HepG2 (cell line): ENCODE data around the gene PRUNE1. TPM values are rescaled to one million over a fixed set of nuclear protein-coding genes. Genes with fewer than 3 reads are reported as not detected.

ENCODE experiments used
- EHMT2 ChIP-seq: fragments of 200-600 bp; sonication (generic); IDR thresholded peaks from 2 replicates; pipeline ENCODE4 v1.7.0; 2017; ENCODE audit warnings: antibody characterized with exemption, low read depth, low read length, borderline replicate concordance
- ESRRA ChIP-seq: sonication (generic); formaldehyde crosslinking; IDR thresholded peaks from 2 replicates; pipeline ENCODE4 v1.5.1; 2020; ENCODE audit warnings: mild to moderate bottlenecking, low read depth, missing genetic modification reagents
- HOXA7 ChIP-seq: sonication (generic); formaldehyde crosslinking; IDR thresholded peaks from 2 replicates; pipeline ENCODE4 v1.8.1; 2022; ENCODE audit warnings: mild to moderate bottlenecking, missing genetic modification reagents, moderate library complexity
- NONO ChIP-seq, 2 experiments: fragments of 450-650 bp in 1 of 2; sonication (generic) in 1 of 2; formaldehyde crosslinking in 1 of 2; IDR thresholded peaks in 1 of 2; conservative IDR thresholded peaks in 1 of 2; 2 replicates each; pipeline versions ENCODE4 v1.6.1 to v1.8.0; 2017 to 2022; ENCODE audit warnings: mild to moderate bottlenecking in 1 of 2, missing genetic modification reagents in 1 of 2, moderate library complexity in 1 of 2
- SAFB2 ChIP-seq: sonication (generic); formaldehyde crosslinking; IDR thresholded peaks from 2 replicates; pipeline ENCODE4 v1.5.1; 2020; ENCODE audit warnings: missing genetic modification reagents, low read depth, mild to moderate bottlenecking, borderline replicate concordance
- SETDB1 ChIP-seq: sonication (generic); formaldehyde crosslinking; IDR thresholded peaks from 2 replicates; pipeline ENCODE4 v1.5.1; 2020; ENCODE audit warnings: missing genetic modification reagents, mild to moderate bottlenecking, borderline replicate concordance
- SP140L ChIP-seq: sonication (generic); formaldehyde crosslinking; IDR thresholded peaks from 2 replicates; pipeline ENCODE4 v1.4.0; 2020; ENCODE audit warnings: missing genetic modification reagents, borderline replicate concordance
- STAG1 ChIP-seq: sonication (generic); formaldehyde crosslinking; IDR thresholded peaks from 2 replicates; pipeline ENCODE4 v1.4.0; 2020; ENCODE audit warnings: missing genetic modification reagents
- TBX3 ChIP-seq: fragments of 450-650 bp; IDR thresholded peaks from 2 replicates; pipeline ENCODE4 v1.6.1; 2017; ENCODE audit warnings: antibody characterized with exemption, mild to moderate bottlenecking, inconsistent platforms, borderline replicate concordance
- ZFP41 ChIP-seq: sonication (generic); formaldehyde crosslinking; IDR thresholded peaks from 2 replicates; pipeline ENCODE4 v1.4.0; 2020; ENCODE audit warnings: mild to moderate bottlenecking, missing genetic modification reagents, borderline replicate concordance
- ZNF329 ChIP-seq: sonication (generic); formaldehyde crosslinking; IDR thresholded peaks from 2 replicates; pipeline ENCODE4 v1.9.0; 2021; ENCODE audit warnings: low read depth, mild to moderate bottlenecking, missing genetic modification reagents
- ZNF337 ChIP-seq: sonication (generic); formaldehyde crosslinking; IDR thresholded peaks from 2 replicates; pipeline ENCODE4 v1.5.1; 2020; ENCODE audit warnings: missing genetic modification reagents, low read depth, mild to moderate bottlenecking, borderline replicate concordance
- ZNF572 ChIP-seq: sonication (generic); formaldehyde crosslinking; IDR thresholded peaks from 2 replicates; pipeline ENCODE4 v1.5.1; 2020; ENCODE audit warnings: mild to moderate bottlenecking, missing genetic modification reagents
- polyA plus RNA-seq, 8 experiments: library from polyadenylated mRNA; depleted of rRNA in 3 of 8; stranded (reverse) in 7 of 8; unstranded in 1 of 8; fragments of >200 nt; fragmentation: Illumina TruSeq in 4 of 8; extraction: Trizol in 4 of 8; gene quantifications; 2 replicates each; pipeline versions ENCODE4 v1.2.1 to v1.2.3, GENCODE V29; 2011 to 2016; ENCODE audit warnings: low read depth in 4 of 8, missing spikeins in 1 of 8, mixed read lengths in 1 of 8; ENCODE audit not compliant: insufficient read depth in 1 of 8
- total RNA-seq, 5 experiments: library from RNA; depleted of rRNA; stranded (reverse); fragments of >200 nt; fragmentation: Illumina TruSeq; extraction: Trizol; gene quantifications; 2 replicates each; pipeline ENCODE4 v1.2.3, GENCODE V29; 2016; ENCODE audit warnings: low read depth in 1 of 5
- TF ChIP-seq, protein P1 (sequence below): sonication (generic); formaldehyde crosslinking; IDR thresholded peaks from 2 replicates; pipeline ENCODE4 v1.8.0; 2022; ENCODE audit warnings: mild to moderate bottlenecking, missing genetic modification reagents, moderate library complexity
- TF ChIP-seq, protein P2 (sequence below): sonication (generic); formaldehyde crosslinking; IDR thresholded peaks from 2 replicates; pipeline ENCODE4 v1.5.0; 2020; ENCODE audit warnings: mild to moderate bottlenecking, missing genetic modification reagents, moderate library complexity
- TF ChIP-seq, protein P3 (sequence below): sonication (generic); formaldehyde crosslinking; IDR thresholded peaks from 2 replicates; pipeline ENCODE4 v1.4.0; 2020; ENCODE audit warnings: mild to moderate bottlenecking, missing genetic modification reagents, borderline replicate concordance
- TF ChIP-seq, protein P4 (sequence below): IDR thresholded peaks from 2 replicates; pipeline ENCODE4 v1.6.1; 2016; ENCODE audit warnings: missing biosample characterization, missing genetic modification reagents, low read depth
- TF ChIP-seq, protein P5 (sequence below): sonication (generic); formaldehyde crosslinking; conservative IDR thresholded peaks from 2 replicates; pipeline ENCODE4 v1.8.1; 2023; ENCODE audit warnings: missing genetic modification reagents

The PRUNE1 gene
- total and polyA plus RNA-seq, 2 of the 13 experiments (the other 11 are each of a cell fraction or from before 2014, with no cell fraction given): 19.0 to 31.9 TPM

DNA sequence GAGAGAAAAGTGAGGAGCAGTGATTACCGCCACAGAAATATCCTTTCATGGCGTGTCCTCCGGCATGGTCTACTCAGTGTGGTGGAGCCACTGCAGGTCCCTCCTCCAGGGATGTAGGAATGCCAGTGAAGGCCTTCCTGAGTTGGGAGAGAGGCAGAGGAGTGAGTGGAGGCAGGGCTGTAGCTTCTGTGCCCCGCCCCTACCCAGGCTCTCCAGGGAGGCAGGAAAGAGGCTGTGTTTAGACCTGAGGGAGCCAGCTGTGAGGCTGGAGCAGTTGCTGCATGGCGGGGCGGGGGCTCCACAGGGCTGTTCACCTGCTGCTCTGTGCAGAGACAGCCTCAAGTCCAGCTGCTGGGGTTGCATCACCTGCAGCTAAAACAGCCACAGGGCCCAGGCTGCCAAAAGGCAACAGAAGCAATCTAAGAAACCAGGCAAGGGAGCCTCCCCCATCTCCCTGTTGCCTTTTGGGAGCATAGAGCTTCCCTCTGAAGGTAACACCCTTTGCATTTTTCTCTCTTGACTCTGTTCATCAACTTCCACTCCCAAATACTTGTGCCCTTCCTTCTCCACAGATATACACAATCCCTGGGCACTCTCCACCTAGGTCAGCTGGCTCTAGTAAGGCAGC, 27.0 kb upstream of the PRUNE1 start (continued):
- TF ChIP-seq SETDB1: no peak
- no peak for TF ChIP-seq ZNF572
- TF ChIP-seq SP140L (CRISPR knock-in tag): no peak
- TF ChIP-seq ZFP41 (CRISPR knock-in tag): no peak
- no peak for TF ChIP-seq NONO (IDR thresholded peaks at IDR 0.05)
- peak; percentile 38; the same call in 1 of the 2 replicates for TF ChIP-seq NONO (CRISPR knock-in tag; conservative IDR thresholded peaks at IDR 0.05)
- no peak for TF ChIP-seq EHMT2
- no peak for TF ChIP-seq SAFB2
- TF ChIP-seq, protein P1, sequence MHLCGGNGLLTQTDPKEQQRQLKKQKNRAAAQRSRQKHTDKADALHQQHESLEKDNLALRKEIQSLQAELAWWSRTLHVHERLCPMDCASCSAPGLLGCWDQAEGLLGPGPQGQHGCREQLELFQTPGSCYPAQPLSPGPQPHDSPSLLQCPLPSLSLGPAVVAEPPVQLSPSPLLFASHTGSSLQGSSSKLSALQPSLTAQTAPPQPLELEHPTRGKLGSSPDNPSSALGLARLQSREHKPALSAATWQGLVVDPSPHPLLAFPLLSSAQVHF (CRISPR knock-in tag): no peak
- TF ChIP-seq ZNF337 (CRISPR knock-in tag): no peak
- TF ChIP-seq, protein P2, sequence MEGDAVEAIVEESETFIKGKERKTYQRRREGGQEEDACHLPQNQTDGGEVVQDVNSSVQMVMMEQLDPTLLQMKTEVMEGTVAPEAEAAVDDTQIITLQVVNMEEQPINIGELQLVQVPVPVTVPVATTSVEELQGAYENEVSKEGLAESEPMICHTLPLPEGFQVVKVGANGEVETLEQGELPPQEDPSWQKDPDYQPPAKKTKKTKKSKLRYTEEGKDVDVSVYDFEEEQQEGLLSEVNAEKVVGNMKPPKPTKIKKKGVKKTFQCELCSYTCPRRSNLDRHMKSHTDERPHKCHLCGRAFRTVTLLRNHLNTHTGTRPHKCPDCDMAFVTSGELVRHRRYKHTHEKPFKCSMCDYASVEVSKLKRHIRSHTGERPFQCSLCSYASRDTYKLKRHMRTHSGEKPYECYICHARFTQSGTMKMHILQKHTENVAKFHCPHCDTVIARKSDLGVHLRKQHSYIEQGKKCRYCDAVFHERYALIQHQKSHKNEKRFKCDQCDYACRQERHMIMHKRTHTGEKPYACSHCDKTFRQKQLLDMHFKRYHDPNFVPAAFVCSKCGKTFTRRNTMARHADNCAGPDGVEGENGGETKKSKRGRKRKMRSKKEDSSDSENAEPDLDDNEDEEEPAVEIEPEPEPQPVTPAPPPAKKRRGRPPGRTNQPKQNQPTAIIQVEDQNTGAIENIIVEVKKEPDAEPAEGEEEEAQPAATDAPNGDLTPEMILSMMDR (CRISPR knock-in tag): peak; percentile 12; the same call in 1 of the 2 replicates
- TF ChIP-seq HOXA7 (CRISPR knock-in tag): no peak
- TF ChIP-seq TBX3: no peak
- TF ChIP-seq, protein P3, sequence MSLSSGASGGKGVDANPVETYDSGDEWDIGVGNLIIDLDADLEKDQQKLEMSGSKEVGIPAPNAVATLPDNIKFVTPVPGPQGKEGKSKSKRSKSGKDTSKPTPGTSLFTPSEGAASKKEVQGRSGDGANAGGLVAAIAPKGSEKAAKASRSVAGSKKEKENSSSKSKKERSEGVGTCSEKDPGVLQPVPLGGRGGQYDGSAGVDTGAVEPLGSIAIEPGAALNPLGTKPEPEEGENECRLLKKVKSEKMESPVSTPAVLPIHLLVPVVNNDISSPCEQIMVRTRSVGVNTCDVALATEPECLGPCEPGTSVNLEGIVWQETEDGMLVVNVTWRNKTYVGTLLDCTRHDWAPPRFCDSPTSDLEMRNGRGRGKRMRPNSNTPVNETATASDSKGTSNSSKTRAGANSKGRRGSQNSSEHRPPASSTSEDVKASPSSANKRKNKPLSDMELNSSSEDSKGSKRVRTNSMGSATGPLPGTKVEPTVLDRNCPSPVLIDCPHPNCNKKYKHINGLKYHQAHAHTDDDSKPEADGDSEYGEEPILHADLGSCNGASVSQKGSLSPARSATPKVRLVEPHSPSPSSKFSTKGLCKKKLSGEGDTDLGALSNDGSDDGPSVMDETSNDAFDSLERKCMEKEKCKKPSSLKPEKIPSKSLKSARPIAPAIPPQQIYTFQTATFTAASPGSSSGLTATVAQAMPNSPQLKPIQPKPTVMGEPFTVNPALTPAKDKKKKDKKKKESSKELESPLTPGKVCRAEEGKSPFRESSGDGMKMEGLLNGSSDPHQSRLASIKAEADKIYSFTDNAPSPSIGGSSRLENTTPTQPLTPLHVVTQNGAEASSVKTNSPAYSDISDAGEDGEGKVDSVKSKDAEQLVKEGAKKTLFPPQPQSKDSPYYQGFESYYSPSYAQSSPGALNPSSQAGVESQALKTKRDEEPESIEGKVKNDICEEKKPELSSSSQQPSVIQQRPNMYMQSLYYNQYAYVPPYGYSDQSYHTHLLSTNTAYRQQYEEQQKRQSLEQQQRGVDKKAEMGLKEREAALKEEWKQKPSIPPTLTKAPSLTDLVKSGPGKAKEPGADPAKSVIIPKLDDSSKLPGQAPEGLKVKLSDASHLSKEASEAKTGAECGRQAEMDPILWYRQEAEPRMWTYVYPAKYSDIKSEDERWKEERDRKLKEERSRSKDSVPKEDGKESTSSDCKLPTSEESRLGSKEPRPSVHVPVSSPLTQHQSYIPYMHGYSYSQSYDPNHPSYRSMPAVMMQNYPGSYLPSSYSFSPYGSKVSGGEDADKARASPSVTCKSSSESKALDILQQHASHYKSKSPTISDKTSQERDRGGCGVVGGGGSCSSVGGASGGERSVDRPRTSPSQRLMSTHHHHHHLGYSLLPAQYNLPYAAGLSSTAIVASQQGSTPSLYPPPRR (CRISPR knock-in tag): 0 out of 2 replicates have a peak, but pooled peaks have one; percentile 50
- no peak for TF ChIP-seq ZNF329 (CRISPR knock-in tag)
- TF ChIP-seq, protein P4, sequence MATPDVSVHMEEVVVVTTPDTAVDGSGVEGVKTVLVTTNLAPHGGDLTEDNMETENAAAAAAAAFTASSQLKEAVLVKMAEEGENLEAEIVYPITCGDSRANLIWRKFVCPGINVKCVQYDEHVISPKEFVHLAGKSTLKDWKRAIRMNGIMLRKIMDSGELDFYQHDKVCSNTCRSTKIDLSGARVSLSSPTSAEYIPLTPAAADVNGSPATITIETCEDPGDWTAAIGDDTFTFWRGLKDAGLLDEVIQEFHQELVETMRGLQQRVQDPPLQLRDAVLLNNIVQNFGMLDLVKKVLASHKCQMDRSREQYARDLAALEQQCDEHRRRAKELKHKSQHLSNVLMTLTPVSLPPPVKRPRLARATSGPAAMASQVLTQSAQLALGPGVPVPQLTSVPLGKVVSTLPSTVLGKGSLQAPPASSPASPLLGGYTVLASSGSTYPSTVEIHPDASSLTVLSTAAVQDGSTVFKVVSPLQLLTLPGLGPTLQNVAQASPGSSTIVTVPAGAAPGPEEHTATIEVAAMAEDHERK (CRISPR knock-in tag): no peak
- no peak for TF ChIP-seq ESRRA (CRISPR knock-in tag)
- TF ChIP-seq, protein P5, sequence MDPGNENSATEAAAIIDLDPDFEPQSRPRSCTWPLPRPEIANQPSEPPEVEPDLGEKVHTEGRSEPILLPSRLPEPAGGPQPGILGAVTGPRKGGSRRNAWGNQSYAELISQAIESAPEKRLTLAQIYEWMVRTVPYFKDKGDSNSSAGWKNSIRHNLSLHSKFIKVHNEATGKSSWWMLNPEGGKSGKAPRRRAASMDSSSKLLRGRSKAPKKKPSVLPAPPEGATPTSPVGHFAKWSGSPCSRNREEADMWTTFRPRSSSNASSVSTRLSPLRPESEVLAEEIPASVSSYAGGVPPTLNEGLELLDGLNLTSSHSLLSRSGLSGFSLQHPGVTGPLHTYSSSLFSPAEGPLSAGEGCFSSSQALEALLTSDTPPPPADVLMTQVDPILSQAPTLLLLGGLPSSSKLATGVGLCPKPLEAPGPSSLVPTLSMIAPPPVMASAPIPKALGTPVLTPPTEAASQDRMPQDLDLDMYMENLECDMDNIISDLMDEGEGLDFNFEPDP (CRISPR knock-in tag): no peak
- TF ChIP-seq STAG1 (CRISPR knock-in tag): no peak
